ENCODE data around the gene SCN8A.

Gene SCN8A

GRCh38 chr12:51591016-51591901, at the start of gene SCN8A:
TSS of gene SCN8A (plus strand) at chr12:51591233. CDS start at chr12:51662818, 71,585 bp downstream.
- TF ChIP-seq GATA2 (IDR thresholded peaks at IDR 0.05; ENCODE audit: low read depth, low read length) (no peak), GATA3 (IDR thresholded peaks at IDR 0.05; ENCODE audit: low read depth, low read length) (no peak)

- TF ChIP-seq GATA2 (IDR thresholded peaks at IDR 0.05; ENCODE audit: low read depth, low read length) (no peak), GATA3 (IDR thresholded peaks at IDR 0.05; ENCODE audit: low read depth, low read length) (no peak)
Measured at GRCh38 chr12:51546097-51546496, 44.9 kb upstream of the SCN8A start.

GRCh38 chr12:51547606-51548005, 43.4 kb upstream of the SCN8A start:
- no peak for TF ChIP-seq GATA2 (IDR thresholded peaks at IDR 0.05; ENCODE audit: low read depth, low read length)
- no peak for TF ChIP-seq GATA3 (IDR thresholded peaks at IDR 0.05; ENCODE audit: low read depth, low read length)

GRCh38 chr12:51548241-51548640, 42.8 kb upstream of the SCN8A start:
- TF ChIP-seq GATA2 (IDR thresholded peaks at IDR 0.05; ENCODE audit: low read depth, low read length) (no peak), GATA3 (IDR thresholded peaks at IDR 0.05; ENCODE audit: low read depth, low read length) (no peak)

- no peak for TF ChIP-seq GATA3 (IDR thresholded peaks at IDR 0.05; ENCODE audit: low read depth, low read length)
- TF ChIP-seq GATA2 (IDR thresholded peaks at IDR 0.05; ENCODE audit: low read depth, low read length): no peak
Measured at GRCh38 chr12:51549637-51550036, 41.4 kb upstream of the SCN8A start.

GRCh38 chr12:51579321-51579850, 11.6 kb upstream of the SCN8A start:
- TF ChIP-seq GATA3 (IDR thresholded peaks at IDR 0.05; ENCODE audit: low read depth, low read length) (no peak), GATA2 (IDR thresholded peaks at IDR 0.05; ENCODE audit: low read depth, low read length) (no peak)

- no peak for TF ChIP-seq GATA2 (IDR thresholded peaks at IDR 0.05; ENCODE audit: low read depth, low read length)
- TF ChIP-seq GATA3 (IDR thresholded peaks at IDR 0.05; ENCODE audit: low read depth, low read length): no peak
Measured at GRCh38 chr12:51589060-51589459, 2.0 kb upstream of the SCN8A start.

- TF ChIP-seq GATA2 (IDR thresholded peaks at IDR 0.05; ENCODE audit: low read depth, low read length) (no peak), GATA3 (IDR thresholded peaks at IDR 0.05; ENCODE audit: low read depth, low read length) (no peak)
Measured at GRCh38 chr12:51589557-51590176, 1.4 kb upstream of the SCN8A start.

GRCh38 chr12:51590347-51591015, 552 bp upstream of the SCN8A start:
- TF ChIP-seq GATA2 (IDR thresholded peaks at IDR 0.05; ENCODE audit: low read depth, low read length) (no peak), GATA3 (IDR thresholded peaks at IDR 0.05; ENCODE audit: low read depth, low read length) (no peak)

GRCh38 chr12:51592034-51592705, 1.1 kb downstream of the SCN8A start:
- TF ChIP-seq GATA3 (IDR thresholded peaks at IDR 0.05; ENCODE audit: low read depth, low read length) (no peak), GATA2 (IDR thresholded peaks at IDR 0.05; ENCODE audit: low read depth, low read length) (no peak)

- no peak for TF ChIP-seq GATA3 (IDR thresholded peaks at IDR 0.05; ENCODE audit: low read depth, low read length)
Measured at GRCh38 chr12:51593021-51593420, 2.0 kb downstream of the SCN8A start.

GRCh38 chr12:51593539-51593938, 2.5 kb downstream of the SCN8A start:
- TF ChIP-seq GATA2 (IDR thresholded peaks at IDR 0.05; ENCODE audit: low read depth, low read length) (no peak), GATA3 (IDR thresholded peaks at IDR 0.05; ENCODE audit: low read depth, low read length) (no peak)

- TF ChIP-seq GATA2 (IDR thresholded peaks at IDR 0.05; ENCODE audit: low read depth, low read length) (no peak), GATA3 (IDR thresholded peaks at IDR 0.05; ENCODE audit: low read depth, low read length) (no peak)
Measured at GRCh38 chr12:51598156-51598555, 7.1 kb downstream of the SCN8A start.

- TF ChIP-seq GATA2 (IDR thresholded peaks at IDR 0.05; ENCODE audit: low read depth, low read length) (no peak), GATA3 (IDR thresholded peaks at IDR 0.05; ENCODE audit: low read depth, low read length) (no peak)
Measured at GRCh38 chr12:51600721-51601120, 9.7 kb downstream of the SCN8A start.
